ENCODE measurements around the gene S1PR3.

The S1PR3 gene

GRCh38 chr9:89002987-89003386 lies 11.7 kb downstream of the S1PR3 start:
- TF ChIP-seq TAF1 (IDR thresholded peaks at IDR 0.05; ENCODE audit: borderline replicate concordance, low read depth, low read length) (no peak), POLR2A (IDR thresholded peaks at IDR 0.05; ENCODE audit: low read depth, low read length) (no peak), POLR2AphosphoS5 (IDR thresholded peaks at IDR 0.05; ENCODE audit: low read depth, low read length) (no peak)
- FAIRE-seq (no peak), DNase-seq (ENCODE audit: insufficient read length) (no peak)

GRCh38 chr9:89005323-89005722 lies 14.1 kb downstream of the S1PR3 start:
- FAIRE-seq (no peak), DNase-seq (ENCODE audit: insufficient read length) (no peak)
- no peak for TF ChIP-seq POLR2AphosphoS5 (IDR thresholded peaks at IDR 0.05; ENCODE audit: low read depth, low read length)
- TF ChIP-seq POLR2A (IDR thresholded peaks at IDR 0.05; ENCODE audit: low read depth, low read length), result no peak
- no peak for TF ChIP-seq TAF1 (IDR thresholded peaks at IDR 0.05; ENCODE audit: borderline replicate concordance, low read depth, low read length)

- DNase-seq (ENCODE audit: insufficient read length) (no peak), FAIRE-seq (no peak)
- TF ChIP-seq POLR2AphosphoS5 (IDR thresholded peaks at IDR 0.05; ENCODE audit: low read depth, low read length), result no peak
- no peak for TF ChIP-seq TAF1 (IDR thresholded peaks at IDR 0.05; ENCODE audit: borderline replicate concordance, low read depth, low read length)
- TF ChIP-seq POLR2A (IDR thresholded peaks at IDR 0.05; ENCODE audit: low read depth, low read length), result no peak
Observed at GRCh38 chr9:89006267-89006666, 15.0 kb downstream of the S1PR3 start.

GRCh38 chr9:89006996-89007967 lies 16.0 kb downstream of the S1PR3 start:
- FAIRE-seq, result no peak
- no peak for TF ChIP-seq POLR2AphosphoS5 (IDR thresholded peaks at IDR 0.05; ENCODE audit: low read depth, low read length)
- no peak for TF ChIP-seq TAF1 (IDR thresholded peaks at IDR 0.05; ENCODE audit: borderline replicate concordance, low read depth, low read length)
- TF ChIP-seq POLR2A (IDR thresholded peaks at IDR 0.05; ENCODE audit: low read depth, low read length), result no peak

GRCh38 chr9:89008055-89008743 lies 16.9 kb downstream of the S1PR3 start:
- DNase-seq (ENCODE audit: insufficient read length) (no peak), FAIRE-seq (no peak)
- TF ChIP-seq POLR2A (IDR thresholded peaks at IDR 0.05; ENCODE audit: low read depth, low read length) (no peak), POLR2AphosphoS5 (IDR thresholded peaks at IDR 0.05; ENCODE audit: low read depth, low read length) (no peak)

More at GRCh38 chr9:89006996-89007967, 16.0 kb downstream of the S1PR3 start:
- DNase-seq (ENCODE audit: insufficient read length), result no peak

- no peak for FAIRE-seq
- TF ChIP-seq TAF1 (IDR thresholded peaks at IDR 0.05; ENCODE audit: borderline replicate concordance, low read depth, low read length), result no peak
- no peak for TF ChIP-seq POLR2A (IDR thresholded peaks at IDR 0.05; ENCODE audit: low read depth, low read length)
- TF ChIP-seq POLR2AphosphoS5 (IDR thresholded peaks at IDR 0.05; ENCODE audit: low read depth, low read length), result no peak
- no peak for DNase-seq (ENCODE audit: insufficient read length)
Observed at GRCh38 chr9:89008744-89009545, 17.7 kb downstream of the S1PR3 start.

GRCh38 chr9:89009546-89009840 lies 18.2 kb downstream of the S1PR3 start:
- DNase-seq (ENCODE audit: insufficient read length), result no peak
- TF ChIP-seq POLR2AphosphoS5 (IDR thresholded peaks at IDR 0.05; ENCODE audit: low read depth, low read length) (no peak), POLR2A (IDR thresholded peaks at IDR 0.05; ENCODE audit: low read depth, low read length) (no peak), TAF1 (IDR thresholded peaks at IDR 0.05; ENCODE audit: borderline replicate concordance, low read depth, low read length) (no peak)
- FAIRE-seq, result no peak

- TF ChIP-seq POLR2AphosphoS5 (IDR thresholded peaks at IDR 0.05; ENCODE audit: low read depth, low read length) (no peak), POLR2A (IDR thresholded peaks at IDR 0.05; ENCODE audit: low read depth, low read length) (no peak), TAF1 (IDR thresholded peaks at IDR 0.05; ENCODE audit: borderline replicate concordance, low read depth, low read length) (no peak)
- DNase-seq (ENCODE audit: insufficient read length) (no peak), FAIRE-seq (no peak)
Observed at GRCh38 chr9:89010056-89010455, 18.8 kb downstream of the S1PR3 start.

GRCh38 chr9:89010526-89011111 lies 19.4 kb downstream of the S1PR3 start:
- DNase-seq (ENCODE audit: insufficient read length) (no peak), FAIRE-seq (no peak)
- TF ChIP-seq POLR2A (IDR thresholded peaks at IDR 0.05; ENCODE audit: low read depth, low read length) (no peak), POLR2AphosphoS5 (IDR thresholded peaks at IDR 0.05; ENCODE audit: low read depth, low read length) (no peak), TAF1 (IDR thresholded peaks at IDR 0.05; ENCODE audit: borderline replicate concordance, low read depth, low read length) (no peak)

- no peak for DNase-seq (ENCODE audit: insufficient read length)
- FAIRE-seq, result no peak
Observed at GRCh38 chr9:89011683-89012082, 20.4 kb downstream of the S1PR3 start.

More at GRCh38 chr9:89011683-89012082, 20.4 kb downstream of the S1PR3 start:
- TF ChIP-seq POLR2A (IDR thresholded peaks at IDR 0.05; ENCODE audit: low read depth, low read length) (no peak), TAF1 (IDR thresholded peaks at IDR 0.05; ENCODE audit: borderline replicate concordance, low read depth, low read length) (no peak), POLR2AphosphoS5 (IDR thresholded peaks at IDR 0.05; ENCODE audit: low read depth, low read length) (no peak)

Measured in GM12892 (cell line).